Kidney epithelial cell (primary cell): Measurements from ENCODE around the gene CWH43. TPM values are rescaled to one million over a fixed set of nuclear protein-coding genes. Genes with fewer than 3 reads are reported as not detected.

Experiments used
- DNase-seq: peaks from one replicate; pipeline ENCODE4 v3.0.0-alpha.2; 2010; ENCODE audit warnings: low read depth
- H3K27me3 ChIP-seq: 2 replicates; pipeline ENCODE4 v1.6.0; 2011; ENCODE audit warnings: low read length; ENCODE audit not compliant: control insufficient read depth, insufficient read depth
- H3K36me3 ChIP-seq: 2 replicates; pipeline ENCODE4 v1.5.1; 2011; ENCODE audit warnings: low read length; ENCODE audit not compliant: control insufficient read depth, insufficient read depth
- H3K4me3 ChIP-seq: 2 replicates; pipeline ENCODE4 v1.5.1; 2011; ENCODE audit warnings: low read depth, mild to moderate bottlenecking, control low read depth, low read length
- CTCF ChIP-seq: IDR thresholded peaks from 2 replicates; pipeline ENCODE4 v1.5.1; 2011; ENCODE audit warnings: mild to moderate bottlenecking, moderate library complexity, low read length, control low read depth, inconsistent platforms; ENCODE audit not compliant: insufficient read depth, poor library complexity, severe bottlenecking
- total RNA-seq: library from RNA; depleted of rRNA; stranded (reverse); fragments of >200 nt; gene quantifications from 2 replicates; pipeline ENCODE4 v1.2.3, GENCODE V29; 2015

Gene CWH43
- total RNA-seq, 1 donor from 2014 or later = 1.3 TPM

- DNase-seq = no peak
- Histone ChIP-seq H3K36me3 (no peaks in the 10 kb centered on the region), H3K4me3 (no peak overlapping the region), H3K27me3 (peaks cover 2% of the 10 kb centered on the region)
- no peak for TF ChIP-seq CTCF
Measured at GRCh38 chr4:49000806-49001205, 14.7 kb downstream of the CWH43 start.

DNA sequence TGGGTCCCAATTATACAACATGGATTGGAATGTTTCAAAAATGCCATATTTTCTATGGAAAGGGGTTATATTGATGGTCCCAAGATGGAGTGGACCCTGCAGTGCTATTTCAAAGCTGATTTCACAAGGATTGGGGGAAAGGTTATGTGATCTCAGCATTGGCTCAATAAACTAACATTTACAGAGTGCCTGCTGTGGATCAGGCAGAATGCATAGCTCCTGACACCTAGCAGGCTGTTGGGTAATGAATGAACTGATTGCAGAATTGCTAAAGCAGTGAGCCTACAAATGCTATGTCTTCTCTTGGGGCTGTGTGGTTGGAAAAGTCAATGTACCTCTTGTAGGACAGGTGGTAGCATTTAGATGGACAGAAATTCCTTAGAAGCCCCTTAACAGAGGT lies 16.9 kb downstream of the CWH43 start:
- peaks cover 2% of the 10 kb centered on the region for H3K27me3 ChIP-seq
- no peaks in the 10 kb centered on the region for H3K36me3 ChIP-seq
- DNase-seq = no peak
- H3K4me3 ChIP-seq = no peak overlapping the region
- no peak for TF ChIP-seq CTCF

GRCh38 chr4:49018718-49019295 lies 32.7 kb downstream of the CWH43 start:
- Histone ChIP-seq H3K27me3 (no peaks in the 10 kb centered on the region), H3K36me3 (no peaks in the 10 kb centered on the region), H3K4me3 (no peak overlapping the region)
- no peak for DNase-seq
- no peak for TF ChIP-seq CTCF

GRCh38 chr4:49032440-49033161 lies 46.5 kb downstream of the CWH43 start:
- Histone ChIP-seq H3K4me3 (no peak overlapping the region), H3K36me3 (no peaks in the 10 kb centered on the region), H3K27me3 (no peaks in the 10 kb centered on the region)
- peak; percentile 63 for TF ChIP-seq CTCF
- DNase-seq = no peak

GRCh38 chr4:49036528-49036927 lies 50.5 kb downstream of the CWH43 start:
- H3K4me3 ChIP-seq = no peak overlapping the region
- no peak for DNase-seq
- TF ChIP-seq CTCF = no peak
- H3K36me3 ChIP-seq = no peaks in the 10 kb centered on the region
- no peaks in the 10 kb centered on the region for H3K27me3 ChIP-seq

GRCh38 chr4:49044270-49044669 lies 58.2 kb downstream of the CWH43 start:
- Histone ChIP-seq H3K4me3 (no peak overlapping the region), H3K27me3 (no peaks in the 10 kb centered on the region), H3K36me3 (no peaks in the 10 kb centered on the region)
- no peak for DNase-seq
- no peak for TF ChIP-seq CTCF
